HG02571 (cell line): ENCODE measurements around the gene SPATA13.
"Not testable (repeated sequence)": the region's sequence is repeated elsewhere in the genome, so short reads cannot be mapped to it uniquely, and the experiment has no call there.

Source experiments
- ATAC-seq: cut with Tn5 transposase; IDR thresholded peaks from one replicate; pipeline ENCODE4 v1.9.1; 2021; ENCODE audit warnings: mild to moderate bottlenecking, moderate library complexity; ENCODE audit not compliant: unreplicated experiment

Gene SPATA13

DNA sequence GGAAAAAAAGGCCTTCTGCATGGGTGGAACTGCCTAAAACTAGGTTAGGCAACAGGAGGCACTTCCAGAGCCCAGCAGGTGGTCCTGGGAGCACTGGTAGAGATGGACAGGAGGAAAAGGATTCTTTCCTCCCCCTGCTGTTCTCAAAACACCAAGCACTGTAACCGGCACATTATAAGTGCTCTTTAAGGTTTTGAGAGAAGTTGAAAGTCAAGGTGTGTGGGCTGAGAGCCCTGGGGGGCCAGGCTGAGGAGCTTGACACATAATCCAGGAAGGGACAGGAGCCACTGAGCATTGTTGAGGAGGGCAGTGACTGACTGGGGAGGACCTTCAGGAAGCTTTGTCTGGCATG is 32.3 kb downstream of the SPATA13 start:
- ATAC-seq = no peak

DNA sequence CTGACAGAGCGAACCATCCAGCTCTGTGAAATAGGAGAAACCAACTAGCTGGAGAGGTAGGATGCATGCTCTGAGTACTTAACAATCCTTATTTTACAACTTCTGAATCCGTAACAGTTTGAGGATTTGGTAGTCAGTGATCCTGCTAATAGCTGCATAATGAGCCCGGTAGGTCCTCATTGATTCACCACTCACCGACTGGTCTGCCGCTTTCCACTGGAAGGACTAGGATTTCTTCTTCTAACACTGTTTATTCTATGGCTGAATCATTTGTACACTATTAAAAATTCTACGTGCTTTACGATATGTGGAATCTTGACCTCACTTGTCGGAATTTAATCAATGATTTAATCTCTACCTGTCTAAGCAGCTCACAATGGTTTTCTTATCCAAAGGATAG is 33.9 kb downstream of the SPATA13 start:
- ATAC-seq = no peak

DNA sequence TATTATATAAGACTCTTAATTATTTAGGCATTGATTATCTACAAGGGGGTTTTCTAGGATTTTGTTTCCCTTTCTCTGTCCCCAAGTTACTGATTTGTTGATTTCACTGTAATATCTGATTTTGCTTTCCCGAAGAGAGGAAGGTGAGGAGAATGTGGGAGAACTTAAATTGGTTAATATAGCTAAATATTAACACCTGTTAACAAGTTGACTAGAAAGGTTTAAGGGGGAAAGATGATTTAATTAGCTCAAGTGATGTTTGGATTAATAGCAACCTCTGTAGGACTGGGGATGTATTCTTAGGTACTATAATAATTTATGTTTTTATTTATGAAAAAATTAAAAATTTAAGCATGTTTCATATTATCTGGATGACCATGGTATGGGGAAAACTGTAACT is 35.1 kb downstream of the SPATA13 start:
- no peak for ATAC-seq

DNA sequence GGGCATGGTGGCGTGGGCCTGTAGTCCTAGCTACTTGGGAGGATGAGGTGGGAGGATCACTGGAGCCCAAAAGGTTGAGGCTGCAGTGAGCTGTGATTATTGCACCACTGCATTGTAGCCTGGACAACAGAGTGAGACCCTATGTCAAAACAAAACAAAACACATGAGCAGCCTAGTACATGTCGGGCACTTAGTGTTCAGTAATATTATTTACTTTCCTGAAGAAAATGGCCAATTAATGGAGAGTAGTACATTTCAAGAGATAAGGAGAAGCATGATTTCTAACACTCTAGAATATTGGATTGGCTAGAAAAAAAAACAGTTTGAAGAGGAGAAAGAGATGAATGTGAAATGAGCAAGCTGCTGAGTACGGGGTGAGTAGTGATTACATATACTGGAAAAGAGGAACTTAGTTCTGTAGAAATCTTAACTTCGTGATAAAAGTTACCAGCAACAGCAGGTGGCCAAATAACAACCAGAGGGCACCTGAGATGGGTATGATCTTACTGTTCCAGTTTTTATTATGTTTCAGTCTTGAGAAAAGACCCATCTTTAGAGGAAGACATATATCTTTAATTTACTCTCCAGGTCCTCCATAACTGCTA is 36.2 kb downstream of the SPATA13 start:
- no peak for ATAC-seq

DNA sequence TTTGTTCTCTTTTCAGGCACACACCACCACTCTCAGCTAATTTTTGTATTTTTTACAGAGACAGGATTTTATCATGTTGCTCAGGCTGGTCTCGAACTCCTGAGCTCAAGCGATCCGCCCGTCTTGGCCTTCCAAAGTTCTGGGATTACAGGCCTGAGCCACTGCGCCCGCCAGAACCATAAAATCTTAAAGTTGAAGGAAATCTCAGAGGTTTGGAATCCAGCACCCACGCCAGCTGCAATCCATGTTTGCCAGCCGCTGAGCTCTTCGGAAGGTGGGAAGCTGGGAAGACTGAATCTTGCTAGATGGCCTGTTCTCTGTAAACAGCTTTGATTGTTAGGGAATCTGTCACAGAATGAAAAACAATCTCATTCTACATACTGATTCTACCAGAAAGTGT is 38.5 kb downstream of the SPATA13 start:
- ATAC-seq = no peak

DNA sequence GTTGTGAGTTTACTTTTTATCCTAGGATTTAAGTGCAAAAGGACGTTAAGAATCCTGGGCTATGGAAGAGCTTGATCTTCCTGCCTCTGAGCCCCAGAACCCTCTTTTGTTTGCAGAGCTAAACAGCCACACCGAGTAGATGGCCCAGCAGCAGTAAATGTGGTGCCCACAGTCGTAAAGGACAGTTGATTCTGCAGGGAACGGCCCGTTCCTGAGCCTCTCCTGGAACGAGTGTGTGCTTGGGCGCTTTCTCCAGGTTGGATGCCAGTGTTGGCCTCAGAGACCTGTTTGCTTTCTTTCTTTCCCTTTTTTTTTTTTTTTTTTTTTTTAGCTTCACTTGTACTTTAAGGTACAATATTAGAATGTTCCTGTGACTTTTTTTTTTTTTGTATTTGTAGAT is 41.7 kb downstream of the SPATA13 start:
- ATAC-seq = no peak

DNA sequence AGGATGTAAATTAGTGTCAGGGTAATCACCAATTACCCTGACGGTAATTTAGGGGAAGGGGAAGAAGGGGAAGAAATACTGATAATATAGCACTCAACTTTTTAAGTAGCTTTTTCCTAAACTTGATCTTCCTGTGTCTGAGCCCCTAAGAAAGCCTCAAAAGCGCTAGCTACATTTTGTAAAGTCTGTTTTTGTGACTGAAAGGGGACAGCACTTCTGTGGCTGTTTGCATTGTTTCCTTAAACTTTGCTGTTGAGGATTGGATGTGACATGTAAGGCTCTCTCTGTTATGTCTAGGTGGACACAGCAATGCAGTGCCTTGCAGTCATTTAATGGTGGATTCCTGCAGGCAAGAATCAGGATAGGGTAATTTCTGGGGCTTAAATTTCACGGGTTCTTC is 42.8 kb downstream of the SPATA13 start:
- ATAC-seq = no peak

DNA sequence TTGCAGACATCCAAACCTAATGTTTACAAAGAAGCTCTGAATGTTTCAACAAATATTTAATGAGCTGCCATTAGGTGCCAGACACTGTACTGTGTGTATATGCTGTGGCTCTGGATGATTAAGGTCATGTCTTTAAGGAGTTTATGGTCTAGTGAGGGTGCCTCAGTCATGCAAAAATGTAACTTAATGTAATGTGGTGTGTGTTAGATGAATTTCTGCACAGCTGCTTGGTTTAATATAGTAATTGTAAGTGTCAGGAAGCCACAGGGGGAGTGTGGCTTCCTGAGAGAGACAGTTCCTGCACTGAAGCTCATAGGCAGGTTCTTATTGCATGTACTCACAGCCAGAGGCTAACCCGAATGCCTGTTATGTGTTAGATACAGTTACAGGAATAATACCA is 43.3 kb downstream of the SPATA13 start:
- no peak for ATAC-seq

DNA sequence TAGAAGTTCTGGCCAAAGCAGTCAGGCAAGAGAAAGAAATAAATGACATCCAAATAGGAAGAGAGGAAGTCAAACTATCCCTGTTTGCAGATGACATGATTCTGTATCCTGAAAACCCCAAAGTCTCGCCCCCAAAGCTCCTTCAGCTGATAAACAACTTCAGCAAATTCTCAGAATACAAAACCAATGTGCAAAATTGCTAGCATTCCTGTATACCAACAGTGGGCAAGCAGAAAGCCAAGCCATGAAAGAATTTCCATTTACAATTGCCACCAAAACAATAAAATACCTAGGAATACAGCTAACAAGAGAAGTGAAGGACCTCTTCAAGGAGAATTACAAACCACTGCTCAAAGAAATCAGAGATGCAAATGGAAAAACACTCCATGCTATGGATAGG is 44.6 kb downstream of the SPATA13 start:
- not testable (repeated sequence) for ATAC-seq

DNA sequence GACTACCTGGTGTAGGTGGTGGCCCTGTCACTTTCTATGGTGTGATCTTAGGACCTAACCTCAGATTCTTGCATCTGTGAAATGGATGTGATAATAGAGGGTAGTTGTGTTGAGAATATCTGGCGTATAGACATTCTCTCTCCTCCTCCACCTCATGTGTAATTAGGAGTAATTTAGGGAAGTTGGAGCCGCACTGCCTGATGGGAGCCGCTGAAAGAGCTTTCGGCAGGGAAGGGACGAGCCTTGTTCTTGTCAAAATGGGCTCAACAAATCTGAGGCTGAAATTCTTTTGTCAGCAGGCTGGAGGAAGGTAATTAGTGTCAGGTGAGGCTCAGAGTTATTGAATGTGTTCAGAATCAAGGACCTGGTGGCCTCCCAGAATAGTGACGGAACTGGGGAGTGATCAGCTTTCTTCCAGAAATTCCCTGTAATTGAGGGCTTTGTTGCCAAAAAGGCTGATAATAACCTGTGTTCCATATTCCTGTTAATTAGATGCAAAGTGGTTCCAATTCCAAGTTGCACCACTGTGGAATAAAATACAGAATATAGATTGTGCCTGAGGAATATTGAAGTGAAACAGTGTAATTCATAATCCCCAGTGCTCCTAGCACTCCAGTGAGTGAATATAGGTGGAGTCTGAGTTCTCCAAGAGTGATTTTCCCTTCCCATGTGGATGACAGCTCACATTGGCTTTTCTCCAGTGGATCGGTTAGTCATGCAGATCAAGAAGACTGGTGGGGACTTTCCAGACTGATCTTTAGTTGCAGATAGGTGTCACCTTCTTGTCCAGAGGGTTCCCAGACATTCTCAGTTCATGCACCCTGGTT is 47.5 kb downstream of the SPATA13 start:
- ATAC-seq = no peak

DNA sequence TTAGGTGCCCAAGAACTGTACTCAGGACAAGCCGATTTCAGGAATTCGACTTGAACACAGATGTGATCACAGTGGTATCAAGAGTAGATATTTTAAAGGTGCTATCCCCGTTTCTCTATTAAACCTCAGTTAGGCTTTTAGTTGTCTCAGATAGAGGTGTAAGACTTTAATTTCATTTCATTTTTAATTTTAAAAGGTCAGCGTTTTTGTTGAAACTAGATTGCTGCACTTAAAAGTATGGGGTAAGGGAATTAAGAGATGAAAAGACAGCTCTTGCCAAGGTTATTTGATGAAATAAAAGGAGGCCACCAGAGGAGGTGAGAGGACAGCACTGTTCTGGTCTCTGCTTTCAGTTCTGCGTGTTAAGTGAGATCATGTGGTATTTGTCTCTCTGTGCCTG is 48.6 kb downstream of the SPATA13 start:
- no peak for ATAC-seq

DNA sequence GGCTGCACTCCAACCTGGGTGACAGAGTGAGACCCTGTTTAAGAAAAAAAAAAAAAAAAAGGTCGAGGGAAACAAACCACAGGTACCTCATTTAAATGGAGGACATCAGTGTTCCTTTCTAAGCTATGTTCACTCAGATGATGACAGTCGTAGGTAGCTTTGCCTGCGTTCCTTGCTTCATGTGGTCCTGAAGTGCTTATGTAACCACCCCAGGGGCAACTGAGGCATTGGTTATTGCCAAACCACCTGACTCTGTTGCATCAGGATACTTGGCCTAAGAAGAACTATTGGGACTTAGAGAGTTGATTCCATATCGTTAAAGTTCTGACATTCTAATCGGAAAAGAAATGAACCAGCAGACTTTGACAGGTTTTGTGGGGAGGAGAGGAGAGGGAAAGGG is 51.7 kb downstream of the SPATA13 start:
- ATAC-seq = no peak

DNA sequence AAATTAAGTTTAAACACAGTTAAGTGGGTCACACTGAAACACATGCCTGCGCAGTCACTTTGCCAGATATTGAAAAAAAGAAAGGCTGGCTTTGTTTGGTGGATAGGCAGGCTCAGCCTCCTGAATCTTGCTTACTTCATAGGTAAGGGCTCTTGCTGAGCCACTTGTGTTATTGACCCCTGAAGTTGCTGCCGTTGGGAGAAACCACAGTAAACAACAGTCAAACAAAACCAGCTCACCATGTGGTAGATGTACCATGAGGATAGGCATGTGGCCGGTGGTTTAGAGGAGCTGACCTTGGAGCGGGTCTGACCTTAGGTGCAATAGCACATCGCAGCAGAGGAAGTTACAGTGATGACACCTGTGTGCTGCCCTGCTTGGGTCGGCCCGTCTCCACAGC is 52.2 kb downstream of the SPATA13 start:
- ATAC-seq = no peak

DNA sequence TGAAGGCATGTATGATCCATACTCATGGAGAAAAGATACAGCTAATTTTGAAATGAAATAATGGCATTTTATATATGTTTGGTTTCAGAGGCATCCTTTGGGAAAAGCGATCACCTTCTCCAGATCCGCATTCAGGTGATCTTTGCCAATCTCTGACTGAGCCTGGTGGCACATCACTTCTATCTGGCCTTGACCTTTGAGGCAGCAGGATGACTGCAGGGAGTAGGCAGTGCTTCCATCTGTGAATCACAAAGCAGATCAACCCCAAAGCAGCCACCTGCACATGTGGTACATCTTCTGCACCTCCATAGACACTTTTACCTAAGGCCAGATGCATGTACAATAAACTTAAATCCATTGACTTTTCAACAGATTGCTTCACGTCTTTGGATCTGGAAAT is 53.4 kb downstream of the SPATA13 start:
- ATAC-seq = no peak

DNA sequence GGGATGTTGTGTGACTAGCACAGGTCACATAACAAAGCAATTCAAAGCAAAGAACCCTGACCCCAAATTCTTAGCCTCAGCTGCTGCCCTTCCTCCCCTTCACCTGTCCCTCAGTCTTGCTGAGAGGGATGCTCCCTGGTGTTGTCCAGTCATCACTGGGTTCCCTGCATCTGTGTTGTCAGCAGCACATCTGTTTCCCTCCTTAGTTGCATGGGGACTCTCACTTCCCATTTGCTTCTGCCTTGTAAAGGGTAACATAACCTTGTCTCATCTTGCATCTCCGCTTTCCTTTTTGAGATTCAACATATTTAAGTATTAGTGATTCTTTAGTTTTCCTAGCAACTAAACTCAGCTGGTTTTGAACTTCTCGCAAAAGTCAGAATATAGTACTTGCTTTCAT is 54.0 kb downstream of the SPATA13 start:
- no peak for ATAC-seq

DNA sequence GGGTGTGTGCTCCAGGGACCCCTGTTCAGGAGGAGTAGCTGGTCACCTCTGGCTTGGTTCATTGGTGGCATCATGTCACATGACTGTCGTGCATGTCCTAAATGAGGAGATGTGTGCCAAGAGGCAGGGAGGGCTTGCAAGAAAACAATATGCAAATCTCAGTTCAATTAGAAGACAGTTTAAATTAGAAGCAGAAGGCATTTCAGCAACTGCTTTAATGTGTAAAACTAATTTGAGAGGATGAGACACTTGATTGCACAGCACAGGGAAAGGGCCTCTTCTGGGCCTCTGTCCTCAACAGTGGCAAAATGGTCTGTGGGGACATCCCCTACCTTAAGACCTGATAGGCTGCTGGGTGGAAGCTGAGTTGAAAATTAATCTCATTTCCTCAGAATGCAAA is 54.6 kb downstream of the SPATA13 start:
- no peak for ATAC-seq

DNA sequence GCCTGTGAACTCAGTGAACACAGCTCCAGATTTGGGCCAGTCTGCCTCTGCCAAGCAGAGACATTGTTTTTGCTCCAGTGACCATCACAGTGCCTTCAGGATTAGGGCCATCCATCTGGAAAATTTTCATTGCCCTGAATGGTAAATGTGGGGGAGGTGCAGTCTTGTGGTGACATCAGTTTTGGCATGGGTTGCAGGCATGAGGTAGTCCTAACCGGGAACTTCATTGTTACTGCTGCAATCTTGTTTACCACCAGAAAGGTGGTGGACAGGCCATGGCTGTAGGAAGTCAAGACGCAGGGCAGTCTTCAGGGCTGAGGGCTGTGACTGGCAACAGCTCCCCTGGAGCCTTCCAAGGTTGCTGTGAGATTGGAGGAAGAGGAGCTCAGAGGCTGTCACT is 55.2 kb downstream of the SPATA13 start:
- no peak for ATAC-seq

DNA sequence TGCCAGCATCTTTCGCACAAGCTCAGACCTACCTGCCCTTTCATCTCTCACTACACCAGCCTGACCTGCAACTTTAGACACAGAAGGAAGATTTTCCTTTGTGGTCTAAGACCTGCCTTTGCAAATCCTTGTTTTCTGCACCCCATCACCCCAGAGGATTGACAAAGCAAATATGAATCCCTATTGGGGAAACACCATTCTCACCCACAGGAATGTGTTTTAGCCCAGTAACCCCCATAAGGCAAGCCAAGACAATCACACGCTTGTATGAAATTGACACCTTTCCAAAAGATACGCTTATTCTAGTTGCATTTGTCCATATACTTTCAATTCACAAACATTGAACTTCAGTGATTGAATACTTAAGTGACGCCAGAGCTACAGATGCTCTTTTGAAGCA is 55.7 kb downstream of the SPATA13 start:
- ATAC-seq = no peak

DNA sequence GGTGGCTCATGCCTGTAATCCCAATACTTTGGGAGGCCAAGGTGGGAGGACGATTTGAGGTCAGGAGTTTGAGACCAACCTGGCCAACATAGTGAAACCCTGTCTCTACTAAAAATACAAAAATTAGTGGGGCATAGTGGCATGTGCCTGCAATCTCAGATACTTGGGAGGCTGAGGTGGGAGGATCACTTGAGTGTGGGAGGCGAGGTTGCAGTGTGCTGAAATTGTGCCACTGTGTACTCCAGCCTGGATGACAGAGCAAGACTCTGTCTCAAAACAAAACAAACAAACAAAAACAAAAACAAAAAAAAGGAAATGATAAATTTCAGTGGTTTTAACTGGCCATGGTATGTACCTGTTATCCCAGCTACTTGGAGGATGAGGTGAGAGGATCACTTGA is 56.3 kb downstream of the SPATA13 start:
- not testable (repeated sequence) for ATAC-seq

DNA sequence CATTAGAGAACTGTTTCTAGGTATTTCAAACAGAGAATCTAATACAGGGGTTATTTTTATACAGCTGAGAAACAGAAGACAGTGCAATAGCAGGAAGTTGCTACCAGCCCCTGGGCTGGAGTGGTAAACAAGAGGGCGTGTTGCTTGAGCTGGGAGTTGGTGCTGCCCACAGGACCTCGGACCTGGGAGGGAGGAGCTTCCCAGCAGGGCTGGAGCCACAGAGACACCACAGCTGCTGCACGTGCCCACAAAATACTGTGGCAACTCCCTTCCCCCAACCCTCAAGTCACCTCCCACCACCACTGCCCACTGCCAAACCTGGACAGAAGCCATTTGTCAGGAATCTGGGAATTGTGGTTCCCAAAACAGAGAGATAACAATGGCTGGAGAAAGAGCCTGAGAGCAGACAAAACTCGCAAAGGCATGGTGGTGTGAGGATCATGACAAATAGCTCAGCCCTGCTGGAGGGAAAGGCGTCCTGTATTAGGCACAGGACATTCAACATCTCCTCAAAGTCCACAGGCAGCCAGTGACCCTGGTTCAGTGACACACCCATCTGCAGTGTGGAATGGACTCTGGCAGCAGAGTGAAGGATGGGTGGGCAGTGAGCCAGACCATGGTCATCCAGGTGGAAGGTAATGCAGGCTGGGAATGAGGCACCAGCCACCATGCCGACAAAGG is 57.2 kb downstream of the SPATA13 start:
- ATAC-seq = peak; percentile 47

DNA sequence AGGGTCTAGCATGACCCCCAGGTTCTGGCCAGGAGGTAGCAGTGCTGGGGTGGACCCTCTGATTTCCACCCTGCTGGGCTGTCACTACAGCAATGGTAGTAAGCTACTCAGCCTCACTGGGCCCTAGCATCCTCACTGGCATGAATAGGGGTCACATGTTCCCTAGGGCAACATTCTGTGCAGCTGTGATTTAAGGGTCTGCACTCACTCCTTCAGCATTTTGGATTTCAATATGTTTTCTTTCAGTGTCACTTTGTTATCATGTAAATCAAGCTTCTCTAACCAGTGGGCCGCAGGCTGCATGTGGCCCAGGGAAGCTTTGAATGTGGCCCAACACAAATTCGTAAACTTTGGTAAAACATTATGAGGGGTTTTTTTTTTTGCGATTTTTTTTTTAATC is 57.8 kb downstream of the SPATA13 start:
- no peak for ATAC-seq

DNA sequence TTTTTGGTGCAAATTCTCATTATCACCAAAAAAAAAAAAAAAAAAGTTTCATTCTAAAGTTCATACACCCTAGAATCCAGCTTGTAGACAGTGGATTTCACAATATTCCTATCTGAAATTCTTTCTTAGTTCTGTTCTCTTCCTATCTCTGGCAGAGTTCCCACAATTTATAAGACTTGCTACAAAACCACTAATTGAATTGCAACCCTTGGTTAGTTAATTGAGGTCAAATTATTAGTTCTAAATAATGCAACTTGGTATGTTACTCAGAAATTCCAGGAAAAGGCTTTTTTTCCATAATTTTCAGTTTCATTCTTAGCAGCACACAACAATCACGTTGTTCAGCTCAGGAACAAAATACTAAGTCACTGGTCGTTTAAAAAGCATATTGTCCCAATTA is 58.5 kb downstream of the SPATA13 start:
- ATAC-seq = no peak
